PC-3 (cell line): ENCODE measurements around the gene MELTF.

ENCODE experiments used
- CTCF ChIP-seq: fragments of 300-600 bp; sonication (generic); conservative IDR thresholded peaks from 2 replicates; pipeline ENCODE4 v1.5.1; 2017; ENCODE audit warnings: antibody characterized with exemption, low read depth, mild to moderate bottlenecking, low read length
- EZH2phosphoT487 ChIP-seq: fragments of 300-600 bp; sonication (generic); IDR thresholded peaks from 2 replicates; pipeline ENCODE4 v1.6.1; 2018; ENCODE audit warnings: mild to moderate bottlenecking, antibody characterized with exemption, low read length, borderline replicate concordance

GRCh38 chr3:196991581-196992460, 37.8 kb downstream of the MELTF start:
- TF ChIP-seq EZH2phosphoT487 (no peak), CTCF (no peak)
